Caco-2 (cell line): Measurements from ENCODE around the gene LRRC19. TPM values are rescaled to one million over a fixed set of nuclear protein-coding genes. Genes with fewer than 3 reads are reported as not detected.

ENCODE experiments used
- BruUV-seq: library from RNA; stranded (reverse); fragments of 400-500 nt; replicated peaks from 2 replicates; lab custom pipeline; 2021; lab: Mats Ljungman, UMichigan
- CTCF ChIA-PET: fragments of 300-600 bp; sonication (Branson Sonifier 250); formaldehyde crosslinking; loops from one replicate; lab custom pipeline; 2022; ENCODE audit warnings: antibody characterized with exemption; lab: Charles Lee
- POLR2A ChIA-PET: fragments of 300-600 bp; sonication (Branson Sonifier 250); formaldehyde crosslinking; loops from one replicate; lab custom pipeline; 2022; ENCODE audit warnings: antibody characterized with exemption; lab: Charles Lee
- DNase-seq, 2 experiments: peaks; one replicate each; pipeline versions ENCODE4 v3.0.0 to v3.0.0-alpha.2; 2020 to 2022
- H3K27me3 ChIP-seq: replicated peaks from 2 replicates; pipeline ENCODE4 v1.6.0; 2011; ENCODE audit warnings: low read length; ENCODE audit not compliant: control insufficient read depth, insufficient read depth
- H3K36me3 ChIP-seq: 2 replicates; pipeline ENCODE4 v1.5.1; 2011; ENCODE audit warnings: low read length; ENCODE audit not compliant: control insufficient read depth, insufficient read depth
- H3K4me1 ChIP-seq: fragments of 250-450 bp; sonication (Bioruptor Pico); 2 replicates; pipeline ENCODE4 v1.5.1; 2020; ENCODE audit warnings: mild to moderate bottlenecking
- H3K4me3 ChIP-seq: 2 replicates; pipeline ENCODE4 v1.5.1; 2011; ENCODE audit warnings: low read depth, mild to moderate bottlenecking, control low read depth, low read length
- H3K9me3 ChIP-seq: fragments of 250-450 bp; sonication (Bioruptor Pico); 2 replicates; pipeline ENCODE4 v1.5.1; 2020; ENCODE audit warnings: mild to moderate bottlenecking, moderate library complexity
- H3K27ac Mint-ChIP-seq: one replicate; pipeline ENCODE4 v1.8.0; 2022; ENCODE audit warnings: mixed read lengths; ENCODE audit not compliant: unreplicated experiment
- H3K27me3 Mint-ChIP-seq: one replicate; pipeline ENCODE4 v1.8.0; 2022; ENCODE audit warnings: mixed read lengths; ENCODE audit not compliant: insufficient read depth, unreplicated experiment
- H3K36me3 Mint-ChIP-seq: one replicate; pipeline ENCODE4 v1.8.0; 2022; ENCODE audit warnings: mild to moderate bottlenecking, mixed read lengths; ENCODE audit not compliant: insufficient read depth, unreplicated experiment
- H3K4me1 Mint-ChIP-seq: one replicate; pipeline ENCODE4 v1.8.0; 2022; ENCODE audit warnings: low read depth, mixed read lengths; ENCODE audit not compliant: unreplicated experiment
- H3K4me3 Mint-ChIP-seq: one replicate; pipeline ENCODE4 v1.8.0; 2022; ENCODE audit warnings: mild to moderate bottlenecking, moderate library complexity, mixed read lengths; ENCODE audit not compliant: unreplicated experiment
- H3K9me3 Mint-ChIP-seq: one replicate; pipeline ENCODE4 v1.8.0; 2022; ENCODE audit warnings: mixed read lengths; ENCODE audit not compliant: unreplicated experiment
- CTCF ChIP-seq, 2 experiments: fragments of 200-600 bp in 1 of 2; IDR thresholded peaks; 1 replicate in 1 of 2; 2 replicates in 1 of 2; pipeline versions ENCODE4 v1.5.1 to v1.8.0; 2011 to 2022; ENCODE audit warnings: antibody characterized with exemption in 1 of 2, control low read depth in 1 of 2, inconsistent platforms in 1 of 2, low read depth in 1 of 2, low read length in 1 of 2, mild to moderate bottlenecking in 1 of 2, moderate library complexity in 1 of 2; ENCODE audit not compliant: insufficient read depth in 1 of 2, severe bottlenecking in 1 of 2, unreplicated experiment in 1 of 2
- intact Hi-C: fragments of 100-400 bp; cut with micrococcal nuclease; formaldehyde crosslinking; loops from one replicate; pipeline ENCODE4 v1.10.0; 2022; ENCODE audit not compliant: unreplicated experiment
- total RNA-seq: library from RNA; stranded (reverse); gene quantifications from 2 replicates; pipeline ENCODE4 v1.2.3, GENCODE V29; 2022

Gene LRRC19
- total RNA-seq, 1 experiment from 2014 or later, result not detected

DNA sequence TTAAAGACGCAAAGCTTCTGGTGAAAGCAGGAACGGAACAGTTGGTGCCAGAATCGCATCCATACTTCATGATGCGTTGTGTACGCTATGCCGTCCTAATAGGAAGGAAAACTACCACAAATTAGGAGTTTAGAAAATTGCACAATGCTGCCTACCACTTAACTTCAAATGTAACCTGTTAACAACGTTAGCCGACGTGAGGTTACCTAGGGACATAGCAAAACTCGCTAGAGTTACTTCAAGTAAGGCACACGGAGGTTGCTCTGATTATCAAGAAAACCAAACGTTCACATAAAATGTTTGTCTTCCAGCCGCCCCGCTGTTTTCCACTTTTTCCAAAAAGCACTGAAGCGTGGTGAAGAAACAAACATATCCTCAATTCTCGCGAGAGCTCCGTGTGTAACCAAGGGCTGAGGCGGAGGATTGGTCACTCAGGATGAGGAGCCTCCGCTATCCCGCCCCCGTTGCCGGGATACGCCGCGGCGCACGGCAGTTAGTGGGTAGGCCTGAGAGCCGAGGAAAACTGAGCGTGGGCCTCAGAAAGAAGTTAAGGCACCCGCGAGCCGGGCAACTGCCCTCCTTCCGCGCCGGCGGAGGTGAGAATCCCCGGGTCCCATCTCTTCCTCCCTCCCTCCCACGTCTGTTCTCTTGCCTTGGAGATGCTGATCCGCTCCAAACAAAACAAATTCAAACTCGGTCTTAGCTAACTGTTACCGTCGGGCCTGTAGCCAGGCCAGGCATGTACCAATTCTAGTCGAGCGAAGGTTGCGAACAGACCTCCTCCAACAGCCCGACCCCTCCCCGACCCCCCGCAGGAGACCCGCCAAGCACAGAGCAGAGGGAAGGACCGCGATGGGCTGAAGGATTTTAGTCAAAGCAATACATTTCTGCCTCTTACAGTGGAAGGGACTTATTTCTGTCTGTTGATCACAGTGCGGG is 49.3 kb downstream of the LRRC19 start, which contains the start of gene IFT74:
Gene IFT74 (plus strand): TSS at position 492 of the 939 bp plus-strand sequence. CDS start 5,556 bp downstream, outside the sequence.
- no peak for TF ChIP-seq CTCF (IDR thresholded peaks at IDR 0.05; ENCODE audit: insufficient read depth in 1 of 2, low read depth in 1 of 2, low read length in 1 of 2, severe bottlenecking in 1 of 2, unreplicated experiment in 1 of 2)
- Histone ChIP-seq H3K4me3 (peak within 1 kb of the TSS; percentile 50), H3K9me3 (no peaks in the 10 kb centered on the region), H3K4me1 (no peaks in the 10 kb centered on the region), H3K36me3 (no peaks in the 10 kb centered on the region), H3K27me3 (no peaks in the 10 kb centered on the region)
- Mint-ChIP-seq H3K27me3 (no peaks in the 10 kb centered on the region), H3K36me3 (no peaks in the 10 kb centered on the region), H3K9me3 (no peaks in the 10 kb centered on the region), H3K4me3 (peak within 1 kb of the TSS; percentile 72), H3K4me1 (no peaks in the 10 kb centered on the region), H3K27ac (peak within 1 kb of the TSS; percentile 75)
- peak; percentile 86 to 90 for DNase-seq
- intact Hi-C loops, result loop anchor here (1.0 kb wide), 1 partner anchor 9 kb away; the partner anchor contains the start of gene PLAA
- TSS peak; percentile 56 for BruUV-seq
- ChIA-PET CTCF (no interaction called here), POLR2A (interaction anchor here (1.0 kb wide), 1 partner anchor 9 kb away, joined by 5 read pairs; the partner anchor contains the start of gene PLAA)

GRCh38 chr9:26955222-26955903 is 50.1 kb downstream of the LRRC19 start:
- no TSS peak for BruUV-seq
- CTCF ChIA-PET, result no interaction called here

More at GRCh38 chr9:26955222-26955903, 50.1 kb downstream of the LRRC19 start:
- Mint-ChIP-seq H3K4me1 (no peaks in the 10 kb centered on the region), H3K36me3 (no peaks in the 10 kb centered on the region), H3K27me3 (no peaks in the 10 kb centered on the region), H3K9me3 (no peaks in the 10 kb centered on the region), H3K4me3 (peak overlapping the region; percentile 72), H3K27ac (no peak overlapping the region)
- Histone ChIP-seq H3K4me1 (no peaks in the 10 kb centered on the region), H3K4me3 (peak overlapping the region; percentile 50), H3K36me3 (no peaks in the 10 kb centered on the region), H3K9me3 (no peaks in the 10 kb centered on the region), H3K27me3 (no peaks in the 10 kb centered on the region)
- TF ChIP-seq CTCF (IDR thresholded peaks at IDR 0.05; ENCODE audit: insufficient read depth in 1 of 2, low read depth in 1 of 2, low read length in 1 of 2, severe bottlenecking in 1 of 2, unreplicated experiment in 1 of 2), result no peak
- POLR2A ChIA-PET, result interaction anchor here (0.6 to 1.0 kb wide), 2 partner anchors 8 to 21 kb away, joined by 3 to 5 read pairs; partner anchors contain the start of gene PLAA
- DNase-seq, result no peak
- intact Hi-C loops, result no loop called here
